Chondrocyte (in vitro differentiated cells): ENCODE data around the gene GRID2. TPM values are rescaled to one million over a fixed set of nuclear protein-coding genes. Genes with fewer than 3 reads are reported as not detected.

ENCODE experiments used
- DNase-seq: peaks from one replicate; pipeline ENCODE4 v3.0.0; 2021; ENCODE audit warnings: mixed read lengths, low spot score
- H3K27ac Mint-ChIP-seq: one replicate; pipeline ENCODE4 v1.8.0; 2021; ENCODE audit warnings: mild to moderate bottlenecking, moderate library complexity, mixed read lengths; ENCODE audit not compliant: unreplicated experiment
- H3K27me3 Mint-ChIP-seq: 2 replicates; pipeline ENCODE4 v1.8.0; 2021; ENCODE audit warnings: low read depth, mixed read lengths
- H3K36me3 Mint-ChIP-seq: 2 replicates; pipeline ENCODE4 v1.8.0; 2021; ENCODE audit warnings: low read depth, mixed read lengths
- H3K4me1 Mint-ChIP-seq: 2 replicates; pipeline ENCODE4 v1.8.0; 2021; ENCODE audit warnings: low read depth, mild to moderate bottlenecking, mixed read lengths
- H3K4me3 Mint-ChIP-seq: one replicate; pipeline ENCODE4 v1.8.0; 2021; ENCODE audit warnings: mild to moderate bottlenecking, moderate library complexity, mixed read lengths; ENCODE audit not compliant: unreplicated experiment
- H3K9me3 Mint-ChIP-seq: 2 replicates; pipeline ENCODE4 v1.8.0; 2021; ENCODE audit warnings: low read depth, mixed read lengths
- total RNA-seq: library from RNA; stranded (reverse); gene quantifications from 3 replicates; pipeline ENCODE4 v1.2.1, GENCODE V29; 2021
- TF ChIP-seq, protein P1 (sequence below): fragments of 200-600 bp; sonication (generic); IDR thresholded peaks from 2 replicates; pipeline ENCODE4 v1.5.0; 2021; ENCODE audit warnings: antibody characterized with exemption, mild to moderate bottlenecking, moderate library complexity

GRID2 gene
- total RNA-seq, 1 donor from 2014 or later = not detected

DNA sequence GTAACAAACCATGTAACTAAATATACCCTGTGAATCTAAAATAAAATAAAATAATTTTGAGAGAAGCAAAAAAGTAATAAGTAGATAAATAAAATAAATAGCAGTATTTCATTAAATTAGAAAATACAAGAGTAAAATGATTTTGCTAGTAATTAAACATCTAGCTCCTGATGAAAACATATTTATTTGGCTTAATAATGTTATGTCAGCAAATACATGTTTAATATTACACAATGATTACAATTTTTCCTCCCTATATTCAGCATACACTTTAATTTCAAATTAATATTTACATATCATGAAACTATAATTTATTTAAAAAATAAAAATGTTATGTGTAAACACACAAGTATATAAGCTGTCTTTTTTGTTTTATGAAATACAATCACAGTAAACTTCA lies 697.1 kb downstream of the GRID2 start:
- TF ChIP-seq, protein P1, sequence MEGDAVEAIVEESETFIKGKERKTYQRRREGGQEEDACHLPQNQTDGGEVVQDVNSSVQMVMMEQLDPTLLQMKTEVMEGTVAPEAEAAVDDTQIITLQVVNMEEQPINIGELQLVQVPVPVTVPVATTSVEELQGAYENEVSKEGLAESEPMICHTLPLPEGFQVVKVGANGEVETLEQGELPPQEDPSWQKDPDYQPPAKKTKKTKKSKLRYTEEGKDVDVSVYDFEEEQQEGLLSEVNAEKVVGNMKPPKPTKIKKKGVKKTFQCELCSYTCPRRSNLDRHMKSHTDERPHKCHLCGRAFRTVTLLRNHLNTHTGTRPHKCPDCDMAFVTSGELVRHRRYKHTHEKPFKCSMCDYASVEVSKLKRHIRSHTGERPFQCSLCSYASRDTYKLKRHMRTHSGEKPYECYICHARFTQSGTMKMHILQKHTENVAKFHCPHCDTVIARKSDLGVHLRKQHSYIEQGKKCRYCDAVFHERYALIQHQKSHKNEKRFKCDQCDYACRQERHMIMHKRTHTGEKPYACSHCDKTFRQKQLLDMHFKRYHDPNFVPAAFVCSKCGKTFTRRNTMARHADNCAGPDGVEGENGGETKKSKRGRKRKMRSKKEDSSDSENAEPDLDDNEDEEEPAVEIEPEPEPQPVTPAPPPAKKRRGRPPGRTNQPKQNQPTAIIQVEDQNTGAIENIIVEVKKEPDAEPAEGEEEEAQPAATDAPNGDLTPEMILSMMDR = no peak
- Mint-ChIP-seq H3K36me3 (no peaks in the 10 kb centered on the region), H3K27me3 (peaks cover 16% of the 10 kb centered on the region), H3K4me1 (no peaks in the 10 kb centered on the region), H3K27ac (no peak overlapping the region), H3K4me3 (no peak overlapping the region), H3K9me3 (no peaks in the 10 kb centered on the region)
- DNase-seq = no peak

DNA sequence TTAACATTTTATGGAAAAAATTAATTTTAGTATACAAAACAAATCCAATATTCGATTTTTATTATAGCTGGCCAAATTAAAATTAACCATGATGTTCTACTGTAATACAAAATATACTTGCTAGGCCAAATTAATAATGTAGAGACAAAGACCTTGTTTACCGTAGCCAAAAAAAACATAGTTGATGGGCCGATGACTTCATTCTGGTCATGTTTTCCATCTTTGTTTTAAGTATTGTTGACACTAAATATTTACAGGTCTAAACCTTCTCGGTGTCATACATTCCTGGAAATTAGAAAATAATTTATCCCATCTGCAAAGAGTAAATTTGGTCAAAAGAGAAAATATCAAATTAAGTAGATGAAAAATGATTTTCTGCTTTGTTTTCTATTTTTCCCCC lies 698.5 kb downstream of the GRID2 start:
- peaks cover 16% of the 10 kb centered on the region for H3K27me3 Mint-ChIP-seq
- H3K4me3 Mint-ChIP-seq = no peak overlapping the region
- no peaks in the 10 kb centered on the region for H3K36me3 Mint-ChIP-seq
- no peaks in the 10 kb centered on the region for H3K9me3 Mint-ChIP-seq
- no peak for DNase-seq
- no peaks in the 10 kb centered on the region for H3K4me1 Mint-ChIP-seq
- H3K27ac Mint-ChIP-seq = no peak overlapping the region
- TF ChIP-seq, protein P1 = no peak

DNA sequence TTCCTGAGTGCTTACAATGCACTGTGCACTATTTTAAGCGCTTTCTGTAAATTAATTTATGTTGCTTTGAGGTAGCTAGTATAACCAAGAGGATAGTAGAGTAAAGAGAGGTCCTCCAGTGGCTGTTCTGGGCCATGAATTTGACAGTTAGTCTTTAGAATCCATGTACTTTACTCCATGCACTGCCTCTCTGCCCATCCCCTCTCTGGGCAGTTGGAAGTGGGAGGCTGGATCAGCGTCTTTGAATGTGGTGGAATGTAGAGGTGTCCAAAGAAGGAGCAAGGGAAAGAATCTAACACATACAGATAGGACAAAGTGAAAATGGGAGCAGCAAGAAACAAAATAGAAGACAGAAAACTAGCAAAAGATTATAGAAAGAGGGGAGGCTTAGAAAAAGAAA lies 712.6 kb downstream of the GRID2 start:
- Mint-ChIP-seq H3K9me3 (no peaks in the 10 kb centered on the region), H3K4me1 (no peaks in the 10 kb centered on the region), H3K27me3 (peaks cover 10% of the 10 kb centered on the region), H3K4me3 (no peak overlapping the region), H3K36me3 (no peaks in the 10 kb centered on the region), H3K27ac (no peak overlapping the region)
- DNase-seq = no peak
- TF ChIP-seq, protein P1 = no peak

DNA sequence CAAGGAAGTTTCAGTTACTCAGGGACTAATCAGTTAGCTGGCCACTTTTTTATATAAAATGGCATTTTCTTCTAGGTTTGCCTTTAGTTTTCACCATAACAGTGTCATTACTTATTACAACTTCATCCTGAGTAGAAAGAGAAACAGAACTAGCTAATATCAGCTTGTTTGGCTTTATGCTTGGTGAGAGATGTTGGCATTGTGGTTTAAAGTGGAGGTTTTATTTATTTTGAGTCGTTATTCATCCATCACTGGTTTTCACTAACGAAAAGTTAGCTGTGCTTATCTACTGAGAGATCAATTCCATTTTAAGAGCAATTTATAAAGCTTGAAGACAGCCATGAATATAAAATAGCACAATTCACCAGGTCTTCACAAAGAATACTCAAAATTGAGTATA lies 714.5 kb downstream of the GRID2 start:
- TF ChIP-seq, protein P1 = no peak
- no peaks in the 10 kb centered on the region for H3K4me1 Mint-ChIP-seq
- no peak overlapping the region for H3K27ac Mint-ChIP-seq
- no peaks in the 10 kb centered on the region for H3K9me3 Mint-ChIP-seq
- no peaks in the 10 kb centered on the region for H3K36me3 Mint-ChIP-seq
- H3K27me3 Mint-ChIP-seq = peaks cover 10% of the 10 kb centered on the region
- DNase-seq = no peak
- H3K4me3 Mint-ChIP-seq = no peak overlapping the region

DNA sequence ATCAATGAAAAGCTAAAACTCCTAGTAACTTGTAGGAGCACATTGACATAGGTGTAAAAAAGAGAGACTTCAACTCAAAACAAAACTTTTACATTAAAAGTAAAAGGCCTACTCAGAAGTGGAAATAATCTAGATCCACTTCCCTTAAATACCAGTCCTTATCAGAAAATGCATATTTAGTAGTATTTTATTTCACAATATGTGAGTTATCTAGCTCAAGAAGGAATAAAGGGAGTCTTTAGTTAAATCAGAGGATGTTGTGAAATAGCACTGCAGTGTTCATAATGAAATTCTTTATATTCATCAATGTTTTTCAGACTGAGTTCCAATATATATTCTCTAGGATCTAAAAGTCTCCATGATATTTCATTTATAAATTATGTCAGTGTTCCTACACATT lies 715.0 kb downstream of the GRID2 start:
- DNase-seq = no peak
- Mint-ChIP-seq H3K4me1 (no peaks in the 10 kb centered on the region), H3K9me3 (no peaks in the 10 kb centered on the region), H3K27ac (no peak overlapping the region), H3K4me3 (no peak overlapping the region), H3K36me3 (no peaks in the 10 kb centered on the region), H3K27me3 (peaks cover 10% of the 10 kb centered on the region)
- TF ChIP-seq, protein P1 = no peak
